H9 (cell line): Measurements from ENCODE around the gene SUMO2. TPM values are rescaled to one million over a fixed set of nuclear protein-coding genes. Genes with fewer than 3 reads are reported as not detected.

Experiments used
- DNase-seq: peaks from one replicate; pipeline ENCODE4 v3.0.0-alpha.2; 2017
- H2AFZ ChIP-seq: one replicate; pipeline ENCODE4 v1.6.1; 2013; ENCODE audit warnings: mild to moderate bottlenecking, low read length, control low read depth, moderate library complexity
- H2AK5ac ChIP-seq: 2 replicates; pipeline ENCODE4 v1.6.1; 2013; ENCODE audit warnings: low read length, control low read depth, mixed read lengths; ENCODE audit not compliant: insufficient read length
- H2BK120ac ChIP-seq: one replicate; pipeline ENCODE4 v1.6.1; 2013; ENCODE audit warnings: low read depth, mild to moderate bottlenecking, low read length, control low read depth, inconsistent platforms; ENCODE audit not compliant: poor library complexity, severe bottlenecking
- H2BK12ac ChIP-seq: 2 replicates; pipeline ENCODE4 v1.6.1; 2013; ENCODE audit warnings: low read length, control low read depth, mixed read lengths, low read depth; ENCODE audit not compliant: insufficient read length
- H2BK15ac ChIP-seq: 2 replicates; pipeline ENCODE4 v1.6.1; 2013; ENCODE audit warnings: low read depth, low read length, control low read depth
- H2BK20ac ChIP-seq: one replicate; pipeline ENCODE4 v1.6.1; 2013; ENCODE audit warnings: low read depth, mild to moderate bottlenecking, low read length, control low read depth, inconsistent platforms; ENCODE audit not compliant: poor library complexity, severe bottlenecking
- H2BK5ac ChIP-seq: 2 replicates; pipeline ENCODE4 v1.6.1; 2013; ENCODE audit warnings: low read length, control low read depth, mixed read lengths; ENCODE audit not compliant: insufficient read length
- H3K14ac ChIP-seq: 2 replicates; pipeline ENCODE4 v1.6.1; 2013; ENCODE audit warnings: low read length, control low read depth; ENCODE audit not compliant: insufficient read depth
- H3K18ac ChIP-seq: 2 replicates; pipeline ENCODE4 v1.6.1; 2013; ENCODE audit warnings: low read depth, mild to moderate bottlenecking, mixed read lengths, low read length, control low read depth; ENCODE audit not compliant: insufficient read length
- H3K23ac ChIP-seq: 2 replicates; pipeline ENCODE4 v1.6.1; 2013; ENCODE audit warnings: low read length, control low read depth, mixed read lengths, low read depth; ENCODE audit not compliant: insufficient read length
- H3K23me2 ChIP-seq: 2 replicates; pipeline ENCODE4 v1.6.1; 2013; ENCODE audit warnings: low read depth, mild to moderate bottlenecking, mixed read lengths, low read length, control low read depth; ENCODE audit not compliant: insufficient read length, poor library complexity, severe bottlenecking
- H3K27ac ChIP-seq: 2 replicates; pipeline ENCODE4 v1.5.1; 2013; ENCODE audit warnings: low read length, control low read depth, mixed read lengths, low read depth; ENCODE audit not compliant: insufficient read length
- H3K27me3 ChIP-seq: 2 replicates; pipeline ENCODE4 v1.6.1; 2013; ENCODE audit warnings: low read length, control low read depth, inconsistent platforms; ENCODE audit not compliant: insufficient read depth
- H3K4ac ChIP-seq: 2 replicates; pipeline ENCODE4 v1.6.1; 2013; ENCODE audit warnings: low read depth, mild to moderate bottlenecking, control low read depth, inconsistent platforms, low read length, moderate library complexity
- H3K4me1 ChIP-seq: 2 replicates; pipeline ENCODE4 v1.6.1; 2013; ENCODE audit warnings: low read length, control low read depth, inconsistent platforms; ENCODE audit not compliant: insufficient read depth
- H3K4me2 ChIP-seq: 2 replicates; pipeline ENCODE4 v1.6.1; 2013; ENCODE audit warnings: low read length, control low read depth, mixed read lengths; ENCODE audit not compliant: insufficient read length, insufficient read depth
- H3K56ac ChIP-seq: 2 replicates; pipeline ENCODE4 v1.6.1; 2013; ENCODE audit warnings: low read depth, mild to moderate bottlenecking, mixed read lengths, low read length, control low read depth; ENCODE audit not compliant: insufficient read length
- H3K79me1 ChIP-seq: 2 replicates; pipeline ENCODE4 v1.6.1; 2013; ENCODE audit warnings: low read depth, mild to moderate bottlenecking, moderate library complexity, low read length, control low read depth, inconsistent platforms; ENCODE audit not compliant: insufficient read depth, poor library complexity, severe bottlenecking
- H3K79me2 ChIP-seq: 2 replicates; pipeline ENCODE4 v1.6.1; 2013; ENCODE audit warnings: low read length, control low read depth, inconsistent platforms; ENCODE audit not compliant: insufficient read depth
- H3K9ac ChIP-seq: 2 replicates; pipeline ENCODE4 v1.6.1; 2013; ENCODE audit warnings: low read length, control low read depth, mixed read lengths; ENCODE audit not compliant: insufficient read length; ENCODE audit errors: extremely low read depth
- H3K9me3 ChIP-seq: one replicate; pipeline ENCODE4 v1.6.1; 2013; ENCODE audit warnings: low read depth, low read length, inconsistent platforms; ENCODE audit not compliant: control insufficient read depth
- H3T11ph ChIP-seq: one replicate; pipeline ENCODE4 v1.6.1; 2013; ENCODE audit warnings: mild to moderate bottlenecking, low read length, control low read depth, inconsistent platforms
- H4K20me1 ChIP-seq: one replicate; pipeline ENCODE4 v1.6.1; 2013; ENCODE audit not compliant: control insufficient read depth, insufficient read length, insufficient read depth
- H4K5ac ChIP-seq: 2 replicates; pipeline ENCODE4 v1.6.1; 2013; ENCODE audit warnings: low read depth, mild to moderate bottlenecking, mixed read lengths, low read length, control low read depth; ENCODE audit not compliant: insufficient read length
- H4K8ac ChIP-seq: replicated peaks from 2 replicates; pipeline ENCODE4 v1.6.1; 2013; ENCODE audit warnings: low read length, control low read depth, mixed read lengths, low read depth; ENCODE audit not compliant: insufficient read length
- H4K91ac ChIP-seq: 2 replicates; pipeline ENCODE4 v1.6.1; 2013; ENCODE audit warnings: low read depth, mild to moderate bottlenecking, moderate library complexity, mixed read lengths, low read length, control low read depth; ENCODE audit not compliant: insufficient read length
- H3K27ac Mint-ChIP-seq, 3 experiments: 2 replicates in 2 of 3; 3 replicates in 1 of 3; pipeline ENCODE4 v1.8.0; 2020 to 2021; ENCODE audit warnings: mixed read lengths in 3 of 3, mild to moderate bottlenecking in 1 of 3, moderate library complexity in 1 of 3
- H3K27me3 Mint-ChIP-seq: 2 replicates; pipeline ENCODE4 v1.8.0; 2021; ENCODE audit warnings: low read depth, mild to moderate bottlenecking, moderate library complexity, mixed read lengths
- H3K36me3 Mint-ChIP-seq, 3 experiments: 2 replicates in 2 of 3; 3 replicates in 1 of 3; pipeline ENCODE4 v1.8.0; 2020 to 2021; ENCODE audit warnings: low read depth in 3 of 3, mixed read lengths in 3 of 3; ENCODE audit not compliant: insufficient read depth in 1 of 3
- H3K4me1 Mint-ChIP-seq, 2 experiments: 2 replicates each; pipeline ENCODE4 v1.8.0; 2020; ENCODE audit warnings: mixed read lengths in 2 of 2
- H3K4me3 Mint-ChIP-seq, 2 experiments: 2 replicates in 1 of 2; 3 replicates in 1 of 2; pipeline ENCODE4 v1.8.0; 2020 to 2021; ENCODE audit warnings: mild to moderate bottlenecking in 2 of 2, mixed read lengths in 2 of 2, moderate library complexity in 1 of 2
- H3K9me3 Mint-ChIP-seq, 2 experiments: 2 replicates in 1 of 2; 3 replicates in 1 of 2; pipeline ENCODE4 v1.8.0; 2020; ENCODE audit warnings: mild to moderate bottlenecking in 2 of 2, mixed read lengths in 2 of 2, moderate library complexity in 1 of 2
- CTCF ChIP-seq: fragments of 200-600 bp; sonication (generic); conservative IDR thresholded peaks from 3 replicates; pipeline ENCODE4 v1.8.0; 2021; ENCODE audit warnings: antibody characterized with exemption, mild to moderate bottlenecking
- WGBS: extraction: QIAGEN DNeasy Blood & Tissue Kit; methylation state at CpG from one replicate; pipeline ENCODE4 v1.1.7; 2013; ENCODE audit warnings: missing lambda C conversion rate, low lambda C conversion rate, mixed read lengths; ENCODE audit not compliant: insufficient read length; ENCODE audit errors: extremely low coverage; 5-methylcytosine and 5-hydroxymethylcytosine counted together
- total RNA-seq: library from RNA; stranded (reverse); gene quantifications from 2 replicates; pipeline ENCODE4 v1.2.1, GENCODE V29; 2021

Gene SUMO2
- total RNA-seq, 1 experiment from 2014 or later: 813 TPM

GRCh38 chr17:75144816-75145512, 37.8 kb downstream of the SUMO2 start:
- Histone ChIP-seq H3T11ph (no peak overlapping the region), H2BK20ac (no peak overlapping the region), H3K23ac (no peak overlapping the region), H2BK12ac (no peak overlapping the region), H3K4ac (no peak overlapping the region), H3K14ac (no peak overlapping the region), H2AK5ac (no peak overlapping the region), H4K8ac (no peak overlapping the region), H2AFZ (no peak overlapping the region), H3K27me3 (no peaks in the 10 kb centered on the region), H2BK5ac (no peak overlapping the region), H3K9me3 (no peaks in the 10 kb centered on the region), H4K20me1 (no peaks in the 10 kb centered on the region), H3K4me2 (no peak overlapping the region), H4K91ac (no peak overlapping the region), H3K4me1 (no peaks in the 10 kb centered on the region; the same call in 1 of the 2 replicates), H3K23me2 (no peaks in the 10 kb centered on the region), H3K79me1 (peaks cover 16% of the 10 kb centered on the region), H3K56ac (no peak overlapping the region), H3K18ac (no peak overlapping the region), H2BK120ac (no peak overlapping the region), H3K27ac (no peak overlapping the region), H2BK15ac (no peak overlapping the region), H3K79me2 (peaks cover 8% of the 10 kb centered on the region; the same call in 1 of the 2 replicates), H4K5ac (no peak overlapping the region), H3K9ac (no peak overlapping the region)
- no peak for TF ChIP-seq CTCF
- Mint-ChIP-seq H3K27ac (no peak overlapping the region; a peak in 1 of 7 replicates), H3K4me3 (no peak overlapping the region), H3K4me1 (peaks cover 3 to 5% of the 10 kb centered on the region in 2 experiments), H3K27me3 (no peaks in the 10 kb centered on the region; the same call in 1 of the 2 replicates), H3K36me3 (peaks cover 68 to 90% (median 89%) of the 10 kb centered on the region in 3 experiments), H3K9me3 (no peaks in the 10 kb centered on the region)
- no CpG with 5 or more reads among the region's 11 CpGs for WGBS
- no peak for DNase-seq
